Uterus (tissue), 2 donors: ENCODE data around the gene ANP32A.

Experiments
- POLR2A ChIP-seq, 2 donors: fragments of 450-650 bp; IDR thresholded peaks; one replicate each; pipeline ENCODE4 v1.6.1; 2016; ENCODE audit warnings: antibody characterized with exemption in 2 of 2, mild to moderate bottlenecking in 1 of 2, moderate library complexity in 1 of 2
- TF ChIP-seq, protein P1 (sequence below), 4 experiments: fragments of 200-600 bp in 2 of 4; fragments of 450-650 bp in 2 of 4; sonication (generic) in 2 of 4; IDR thresholded peaks; one replicate each; pipeline ENCODE4 v1.5.1; 2016 to 2019; ENCODE audit warnings: antibody characterized with exemption in 4 of 4, mild to moderate bottlenecking in 2 of 4, moderate library complexity in 1 of 4

DNA sequence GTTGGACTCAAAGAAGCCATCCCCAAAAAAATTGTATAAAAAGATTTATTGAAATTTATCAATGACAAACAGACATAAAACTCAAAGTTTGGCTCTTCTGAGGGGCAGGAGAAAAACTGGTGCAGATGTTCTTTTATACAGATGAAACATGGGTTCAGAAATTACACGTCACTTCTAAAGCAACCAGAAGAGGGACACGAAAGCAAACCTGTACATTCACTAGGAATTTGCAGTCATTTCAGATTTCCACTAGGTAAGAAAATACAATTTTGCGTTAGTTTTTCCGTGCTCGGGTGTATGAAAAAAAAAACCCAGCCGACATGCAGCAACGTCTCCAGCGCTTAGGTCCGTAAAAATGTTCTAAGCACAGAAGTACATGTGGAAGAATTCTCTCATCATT is 41.8 kb downstream of the ANP32A start:
- TF ChIP-seq, protein P1, sequence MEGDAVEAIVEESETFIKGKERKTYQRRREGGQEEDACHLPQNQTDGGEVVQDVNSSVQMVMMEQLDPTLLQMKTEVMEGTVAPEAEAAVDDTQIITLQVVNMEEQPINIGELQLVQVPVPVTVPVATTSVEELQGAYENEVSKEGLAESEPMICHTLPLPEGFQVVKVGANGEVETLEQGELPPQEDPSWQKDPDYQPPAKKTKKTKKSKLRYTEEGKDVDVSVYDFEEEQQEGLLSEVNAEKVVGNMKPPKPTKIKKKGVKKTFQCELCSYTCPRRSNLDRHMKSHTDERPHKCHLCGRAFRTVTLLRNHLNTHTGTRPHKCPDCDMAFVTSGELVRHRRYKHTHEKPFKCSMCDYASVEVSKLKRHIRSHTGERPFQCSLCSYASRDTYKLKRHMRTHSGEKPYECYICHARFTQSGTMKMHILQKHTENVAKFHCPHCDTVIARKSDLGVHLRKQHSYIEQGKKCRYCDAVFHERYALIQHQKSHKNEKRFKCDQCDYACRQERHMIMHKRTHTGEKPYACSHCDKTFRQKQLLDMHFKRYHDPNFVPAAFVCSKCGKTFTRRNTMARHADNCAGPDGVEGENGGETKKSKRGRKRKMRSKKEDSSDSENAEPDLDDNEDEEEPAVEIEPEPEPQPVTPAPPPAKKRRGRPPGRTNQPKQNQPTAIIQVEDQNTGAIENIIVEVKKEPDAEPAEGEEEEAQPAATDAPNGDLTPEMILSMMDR (IDR thresholded peaks at IDR 0.05): no peak
- TF ChIP-seq POLR2A (IDR thresholded peaks at IDR 0.05): no peak
